GM18951 (cell line): ENCODE measurements around the gene LRRC63.

Experiments used
- POLR2A ChIP-seq: IDR thresholded peaks from 4 replicates; pipeline ENCODE4 v1.6.1; 2011; ENCODE audit warnings: mild to moderate bottlenecking; ENCODE audit not compliant: insufficient read length, insufficient read depth; ENCODE audit errors: extremely low read depth
- in situ Hi-C: fragments of 300-500 bp; cut with MboI; formaldehyde crosslinking; loops from one replicate; pipeline ENCODE4 v1.12.0; 2022; ENCODE audit warnings: low sequenced_read_pairs, mixed read lengths, inconsistent platforms; ENCODE audit not compliant: unreplicated experiment

Gene LRRC63

GRCh38 chr13:46171739-46172138 lies 40.0 kb upstream of the LRRC63 start:
- in situ Hi-C loops = no loop called here

GRCh38 chr13:46172531-46172991 lies 39.2 kb upstream of the LRRC63 start:
- no peak for TF ChIP-seq POLR2A
- in situ Hi-C loops = no loop called here

More at GRCh38 chr13:46171739-46172138, 40.0 kb upstream of the LRRC63 start:
- no peak for TF ChIP-seq POLR2A

- in situ Hi-C loops = no loop called here
These were observed 38.1 kb upstream of the LRRC63 start for GRCh38 chr13:46173656-46174055.

GRCh38 chr13:46176756-46177155 lies 35.0 kb upstream of the LRRC63 start:
- no peak for TF ChIP-seq POLR2A
- in situ Hi-C loops = no loop called here

More at GRCh38 chr13:46173656-46174055, 38.1 kb upstream of the LRRC63 start:
- TF ChIP-seq POLR2A = no peak

- TF ChIP-seq POLR2A = no peak
- in situ Hi-C loops = no loop called here
These were observed 33.6 kb upstream of the LRRC63 start for GRCh38 chr13:46178143-46178542.

GRCh38 chr13:46178821-46179220 lies 32.9 kb upstream of the LRRC63 start:
- no peak for TF ChIP-seq POLR2A
- in situ Hi-C loops = no loop called here

- in situ Hi-C loops = no loop called here
These were observed 32.2 kb upstream of the LRRC63 start for GRCh38 chr13:46179491-46179908.

GRCh38 chr13:46179969-46180763 lies 31.6 kb upstream of the LRRC63 start:
- no peak for TF ChIP-seq POLR2A
- in situ Hi-C loops = no loop called here

More at GRCh38 chr13:46179491-46179908, 32.2 kb upstream of the LRRC63 start:
- TF ChIP-seq POLR2A = no peak

GRCh38 chr13:46181377-46181839 lies 30.3 kb upstream of the LRRC63 start:
- no peak for TF ChIP-seq POLR2A
- in situ Hi-C loops = no loop called here

GRCh38 chr13:46181840-46182490 lies 29.8 kb upstream of the LRRC63 start, which contains the start of gene LCP1:
Gene LCP1 (minus strand): TSS chr13:46182177. CDS start chr13:46159662, 22,515 bp downstream.
- in situ Hi-C loops = no loop called here
- TF ChIP-seq POLR2A = peak; percentile 93

GRCh38 chr13:46182491-46182877 lies 29.2 kb upstream of the LRRC63 start:
- in situ Hi-C loops = no loop called here
- no peak for TF ChIP-seq POLR2A

- in situ Hi-C loops = no loop called here
- TF ChIP-seq POLR2A = peak; percentile 42
These were observed 28.4 kb upstream of the LRRC63 start for GRCh38 chr13:46183018-46183946.
